Mesothelial cell of epicardium (in vitro differentiated cells): ENCODE results near the gene CEP126. TPM values are rescaled to one million over a fixed set of nuclear protein-coding genes. Genes with fewer than 3 reads are reported as not detected.

Experiments used
- DNase-seq, 2 experiments: peaks; one replicate each; pipeline ENCODE4 v3.0.0; 2021; ENCODE audit warnings: low spot score in 2 of 2; ENCODE audit not compliant: unreplicated experiment in 2 of 2
- H3K27ac Mint-ChIP-seq: 2 replicates; pipeline ENCODE4 v1.8.0; 2021; ENCODE audit warnings: mixed read lengths
- H3K27me3 Mint-ChIP-seq: 2 replicates; pipeline ENCODE4 v1.8.0; 2021; ENCODE audit warnings: low read depth, mixed read lengths
- H3K36me3 Mint-ChIP-seq: 2 replicates; pipeline ENCODE4 v1.8.0; 2021; ENCODE audit warnings: mixed read lengths
- H3K4me1 Mint-ChIP-seq: 2 replicates; pipeline ENCODE4 v1.8.0; 2021; ENCODE audit warnings: mixed read lengths
- H3K4me3 Mint-ChIP-seq: 2 replicates; pipeline ENCODE4 v1.8.0; 2021; ENCODE audit warnings: mild to moderate bottlenecking, moderate library complexity, mixed read lengths
- H3K9me3 Mint-ChIP-seq: 2 replicates; pipeline ENCODE4 v1.8.0; 2021; ENCODE audit warnings: mixed read lengths
- CTCF ChIP-seq: fragments of 200-600 bp; sonication (generic); IDR thresholded peaks from one replicate; pipeline ENCODE4 v1.5.0; 2021; ENCODE audit warnings: antibody characterized with exemption; ENCODE audit not compliant: unreplicated experiment
- total RNA-seq: library from RNA; stranded (reverse); gene quantifications from 3 replicates; pipeline ENCODE4 v1.2.1, GENCODE V29; 2021

Gene CEP126
- total RNA-seq, 1 donor from 2014 or later, result 3.6 TPM

GRCh38 chr11:102005306-102005705 is 90.5 kb downstream of the CEP126 start:
- Mint-ChIP-seq H3K27me3 (no peaks in the 10 kb centered on the region), H3K4me1 (peaks cover 8% of the 10 kb centered on the region), H3K36me3 (no peaks in the 10 kb centered on the region), H3K9me3 (no peaks in the 10 kb centered on the region), H3K4me3 (no peak overlapping the region), H3K27ac (no peak overlapping the region)
- no peak for TF ChIP-seq CTCF
- no peak for DNase-seq

GRCh38 chr11:102006835-102007566 is 92.2 kb downstream of the CEP126 start:
- Mint-ChIP-seq H3K27ac (no peak overlapping the region), H3K9me3 (no peaks in the 10 kb centered on the region), H3K36me3 (no peaks in the 10 kb centered on the region)

DNA sequence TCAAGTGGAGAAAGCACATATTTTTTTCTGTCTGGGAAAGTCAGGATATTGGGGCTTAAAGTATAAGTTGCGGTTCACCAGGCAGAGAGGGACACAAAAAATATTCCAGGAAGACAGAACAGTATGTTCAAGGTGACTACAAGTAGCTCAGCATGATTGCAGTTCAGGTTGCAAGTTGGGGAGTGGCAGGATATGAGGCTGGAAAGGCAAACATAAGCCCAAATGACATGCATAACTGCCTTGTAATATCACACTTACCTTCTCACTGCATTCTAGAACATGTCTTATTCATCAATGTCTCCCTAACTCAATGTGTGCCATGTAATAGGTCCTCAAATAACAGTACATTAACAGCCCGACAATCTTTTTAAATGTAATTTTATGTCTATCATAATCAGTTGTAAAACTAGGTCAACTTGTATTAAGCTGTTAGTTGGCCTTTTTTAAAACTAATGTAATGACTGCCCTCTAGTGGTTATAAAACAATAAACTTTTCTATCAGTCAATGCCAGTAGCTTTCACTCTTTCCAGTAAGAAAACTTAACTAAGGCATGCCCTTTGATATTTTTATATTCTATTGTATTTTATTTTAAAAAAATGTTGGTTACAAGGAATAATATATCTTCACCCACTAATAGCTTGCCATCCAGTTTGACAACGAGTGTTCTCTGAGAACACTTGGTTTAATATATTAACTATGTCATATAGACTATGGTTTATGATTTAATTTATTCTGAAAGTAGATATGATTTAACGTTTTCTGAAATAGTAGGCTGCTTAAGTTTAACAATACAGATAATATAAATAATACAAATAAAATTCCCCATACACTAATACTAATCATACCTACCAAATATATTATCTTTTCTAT is 93.0 kb downstream of the CEP126 start:
- Mint-ChIP-seq H3K9me3 (no peaks in the 10 kb centered on the region), H3K4me3 (no peak overlapping the region), H3K36me3 (no peaks in the 10 kb centered on the region), H3K27ac (no peak overlapping the region), H3K27me3 (no peaks in the 10 kb centered on the region), H3K4me1 (peaks cover 21% of the 10 kb centered on the region)
- DNase-seq, result no peak
- TF ChIP-seq CTCF, result peak; percentile 83

More at GRCh38 chr11:102006835-102007566, 92.2 kb downstream of the CEP126 start:
- Mint-ChIP-seq H3K27me3 (no peaks in the 10 kb centered on the region), H3K4me3 (no peak overlapping the region), H3K4me1 (peaks cover 21% of the 10 kb centered on the region)
- TF ChIP-seq CTCF, result no peak
- no peak for DNase-seq

- TF ChIP-seq CTCF, result no peak
- peak; percentile 34 to 69 for DNase-seq
- H3K27me3 Mint-ChIP-seq, result no peaks in the 10 kb centered on the region
- peak overlapping the region; percentile 75 for H3K27ac Mint-ChIP-seq
- H3K9me3 Mint-ChIP-seq, result no peaks in the 10 kb centered on the region
- no peak overlapping the region for H3K4me3 Mint-ChIP-seq
- H3K36me3 Mint-ChIP-seq, result no peaks in the 10 kb centered on the region
- H3K4me1 Mint-ChIP-seq, result peaks cover 26% of the 10 kb centered on the region
Observed at GRCh38 chr11:102010776-102011494, 96.1 kb downstream of the CEP126 start.

- H3K27me3 Mint-ChIP-seq, result no peaks in the 10 kb centered on the region
- no peak overlapping the region for H3K27ac Mint-ChIP-seq
- DNase-seq, result no peak
- no peaks in the 10 kb centered on the region for H3K9me3 Mint-ChIP-seq
- TF ChIP-seq CTCF, result no peak
- no peak overlapping the region for H3K4me3 Mint-ChIP-seq
- peaks cover 24% of the 10 kb centered on the region for H3K4me1 Mint-ChIP-seq
- H3K36me3 Mint-ChIP-seq, result no peaks in the 10 kb centered on the region
Observed at GRCh38 chr11:102012946-102013345, 98.1 kb downstream of the CEP126 start.
